ENCODE data around the gene GNB3.

Gene GNB3

DNA sequence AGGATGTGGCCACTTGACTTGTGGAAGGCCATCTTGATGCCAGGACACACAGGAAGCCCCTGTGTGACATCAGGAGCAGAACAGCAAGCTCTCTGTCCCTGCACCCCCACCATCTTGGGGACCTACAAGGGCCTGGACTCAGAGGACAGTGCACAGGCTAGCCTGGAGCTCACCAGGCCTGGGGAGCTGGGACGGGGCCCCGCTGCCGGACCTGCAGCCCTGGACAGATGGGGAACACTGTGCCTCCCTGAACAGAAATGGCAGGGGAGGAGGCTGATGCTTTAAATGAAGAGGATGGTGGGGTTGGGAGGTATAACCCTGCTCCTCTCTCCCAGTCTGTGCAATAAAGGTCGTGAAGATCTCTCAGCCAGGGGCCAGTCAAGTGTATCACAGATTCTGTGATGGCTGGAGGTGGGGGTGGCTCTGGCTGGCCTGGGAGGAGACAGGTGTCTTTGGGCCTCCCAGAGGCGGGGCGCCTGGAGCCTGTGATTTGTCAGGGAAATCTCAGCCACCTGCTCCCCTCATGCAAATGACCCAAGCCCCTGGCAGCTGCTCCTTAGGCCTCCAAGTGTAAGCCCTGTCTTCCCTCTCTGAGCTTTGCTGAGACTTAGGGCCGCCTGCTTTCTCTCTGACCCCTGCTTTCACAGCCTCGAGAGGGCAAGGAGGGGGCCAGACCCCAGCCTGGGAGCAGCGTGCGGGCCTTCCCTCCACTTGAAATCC is 1.1 kb upstream of the GNB3 start:
- DNase-seq = peak; percentile 77 to 93

GRCh38 chr12:6840330-6840729 is 395 bp upstream of the GNB3 start:
- DNase-seq = no peak

- DNase-seq = no peak
These were observed 1.4 kb downstream of the GNB3 start for GRCh38 chr12:6842075-6842474.

- peak in 1 of 2 experiments; percentile 26 for DNase-seq
These were observed 2.6 kb downstream of the GNB3 start for GRCh38 chr12:6843118-6843902.

GRCh38 chr12:6845395-6845794 is 4.7 kb downstream of the GNB3 start:
- DNase-seq = no peak

DNA sequence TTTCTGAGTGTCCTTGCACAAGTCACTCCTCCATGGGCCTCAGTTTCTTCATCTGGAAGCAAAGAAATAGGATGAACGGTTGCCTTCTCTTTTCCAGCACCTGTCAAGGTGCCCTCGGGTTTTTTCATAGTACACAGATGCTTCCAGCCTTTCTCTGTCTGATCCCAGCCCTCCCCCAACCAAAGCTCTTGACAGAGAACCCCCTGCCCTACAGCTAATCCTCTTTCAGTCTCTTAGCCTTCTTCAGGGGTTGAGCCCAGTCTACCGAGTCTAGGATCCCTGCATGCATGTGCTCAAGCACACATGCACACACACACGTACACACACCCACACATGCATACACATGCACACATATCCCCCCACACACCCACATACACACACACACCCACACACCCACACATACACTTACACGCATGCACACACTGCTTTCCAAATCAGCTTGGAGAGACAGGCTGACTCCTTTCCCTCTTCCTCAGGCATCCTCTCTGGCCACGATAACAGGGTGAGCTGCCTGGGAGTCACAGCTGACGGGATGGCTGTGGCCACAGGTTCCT is 5.7 kb downstream of the GNB3 start:
- no peak for DNase-seq

DNA sequence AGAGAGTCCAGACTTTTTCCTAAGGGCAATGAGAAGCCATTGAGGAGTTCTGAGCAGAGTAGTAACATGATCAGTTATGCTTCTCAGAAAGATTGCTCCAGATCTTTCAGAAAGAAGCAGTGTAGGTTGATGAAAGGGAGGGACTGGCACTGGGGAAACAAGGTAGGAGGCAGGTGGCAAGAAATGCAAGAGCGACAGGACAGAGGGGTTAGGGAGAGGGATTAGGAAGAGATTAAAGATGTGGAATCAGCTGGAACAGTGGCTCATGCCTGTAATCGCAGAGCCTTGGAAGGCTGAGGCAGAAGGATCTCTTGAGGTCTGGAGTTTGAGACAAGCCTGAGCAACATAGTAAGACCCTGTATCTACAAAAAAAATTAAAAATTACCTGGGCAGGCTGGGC is 7.0 kb downstream of the GNB3 start:
- no peak for DNase-seq

DNA sequence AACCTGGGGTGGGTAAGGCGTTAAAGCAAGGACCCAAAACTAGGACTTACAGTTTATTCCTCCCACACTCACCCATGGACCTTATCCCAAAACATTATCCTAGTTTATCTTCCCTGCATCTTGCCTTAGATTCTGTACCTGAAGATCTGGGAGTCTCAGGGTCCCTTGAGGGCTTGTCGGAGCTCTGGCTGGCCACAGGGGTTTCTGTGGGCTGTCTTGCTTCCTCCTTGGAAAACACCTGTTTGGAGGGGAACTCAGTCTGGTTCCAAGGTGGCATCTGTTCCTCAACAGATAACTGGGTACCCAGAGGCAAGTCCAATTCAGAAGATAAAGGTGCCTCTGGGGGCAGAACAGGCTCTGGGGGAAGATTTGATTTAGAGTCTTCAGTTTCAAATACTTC is 8.7 kb downstream of the GNB3 start:
- no peak for DNase-seq

DNA sequence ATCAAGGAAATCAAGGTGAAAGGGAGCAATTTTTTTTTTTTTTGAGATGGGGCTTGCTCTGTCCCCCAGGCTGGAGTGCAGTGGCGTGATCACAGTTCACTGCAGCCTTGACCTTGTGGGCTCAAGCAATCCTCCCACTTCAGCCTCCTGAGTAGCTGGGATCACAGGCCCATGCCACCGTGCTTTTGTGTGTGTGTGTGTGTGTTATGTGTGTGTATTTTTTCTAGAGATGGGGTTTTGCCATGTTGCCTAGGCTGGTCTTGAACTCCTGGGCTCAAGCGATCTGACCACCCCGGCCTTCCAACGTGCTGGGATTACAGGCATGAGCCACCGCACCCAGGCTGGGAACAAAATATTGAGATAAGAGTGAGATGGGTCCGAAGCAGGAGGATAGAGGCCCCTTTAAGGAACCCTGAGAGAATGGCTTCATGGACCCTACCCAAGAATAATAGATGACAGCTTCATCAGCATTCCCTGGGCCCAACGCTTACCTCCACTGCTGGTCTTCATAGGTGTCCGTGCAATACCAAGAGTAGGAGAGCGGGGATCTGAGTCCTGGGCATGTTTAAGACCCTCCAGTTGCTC is 9.3 kb downstream of the GNB3 start:
- DNase-seq = no peak

- no peak for DNase-seq
These were observed 10.0 kb downstream of the GNB3 start for GRCh38 chr12:6850796-6851152.

GRCh38 chr12:6851153-6851920 is 10.6 kb downstream of the GNB3 start, which contains the start of gene CDCA3:
Gene CDCA3, minus strand, starts transcription at chr12:6851286. Its CDS starts 334 bp downstream, at chr12:6850952.
- peak; percentile 98 for DNase-seq

- peak; percentile 99 for DNase-seq
These were observed 11.4 kb downstream of the GNB3 start, which contains the start of gene USP5 for GRCh38 chr12:6851921-6852650. Gene USP5, plus strand, starts transcription at chr12:6852150. Its CDS starts 30 bp downstream, at chr12:6852180.

- no peak for DNase-seq
These were observed 12.1 kb downstream of the GNB3 start for GRCh38 chr12:6852651-6853354.

DNA sequence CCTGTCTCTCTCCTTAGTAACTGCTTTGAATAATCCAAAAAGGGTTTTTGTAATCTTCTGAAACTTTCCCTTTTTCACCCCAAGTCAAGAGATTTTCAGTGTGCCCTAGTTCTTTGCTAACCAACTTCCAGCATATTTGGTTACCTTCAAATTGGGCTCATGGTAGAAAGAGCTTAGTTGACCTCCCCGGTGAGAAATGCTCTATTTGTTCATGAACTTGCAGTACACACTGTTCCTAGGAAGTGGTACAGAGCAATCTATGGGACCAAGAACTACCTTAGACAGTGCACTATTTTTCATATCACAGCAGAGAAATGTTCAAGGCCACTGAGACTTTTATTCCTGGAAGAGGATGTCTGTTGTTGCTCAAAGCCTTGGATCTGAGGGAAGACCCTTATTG is 12.9 kb downstream of the GNB3 start:
- no peak for DNase-seq

GRCh38 chr12:6854036-6854435 is 13.3 kb downstream of the GNB3 start:
- no peak for DNase-seq

GRCh38 chr12:6855322-6855721 is 14.6 kb downstream of the GNB3 start:
- no peak for DNase-seq

GRCh38 chr12:6858799-6859198 is 18.1 kb downstream of the GNB3 start:
- DNase-seq = no peak

GRCh38 chr12:6860116-6860515 is 19.4 kb downstream of the GNB3 start:
- no peak for DNase-seq

- no peak for DNase-seq
These were observed 20.2 kb downstream of the GNB3 start for GRCh38 chr12:6860942-6861341.

GRCh38 chr12:6861391-6861790 is 20.7 kb downstream of the GNB3 start:
- DNase-seq = no peak

DNA sequence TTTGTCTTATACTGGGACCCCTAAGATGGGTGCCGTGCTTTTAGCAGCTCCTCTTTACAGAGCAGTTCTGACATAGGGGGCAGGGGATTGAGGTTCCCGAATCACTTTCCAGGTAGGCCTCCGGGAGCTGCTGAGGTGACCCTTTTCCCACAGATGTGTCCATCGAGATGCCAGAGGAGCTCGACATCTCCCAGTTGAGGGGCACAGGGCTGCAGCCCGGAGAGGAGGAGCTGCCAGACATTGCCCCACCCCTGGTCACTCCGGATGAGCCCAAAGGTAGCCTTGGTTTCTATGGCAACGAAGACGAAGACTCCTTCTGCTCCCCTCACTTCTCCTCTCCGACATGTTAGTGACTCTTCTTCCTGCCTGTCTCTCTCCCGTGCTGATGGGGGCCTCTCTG is 22.3 kb downstream of the GNB3 start:
- DNase-seq = no peak

All from NCI-H526 (cell line).